ENCODE data around the gene SMIM20.

Gene SMIM20

DNA sequence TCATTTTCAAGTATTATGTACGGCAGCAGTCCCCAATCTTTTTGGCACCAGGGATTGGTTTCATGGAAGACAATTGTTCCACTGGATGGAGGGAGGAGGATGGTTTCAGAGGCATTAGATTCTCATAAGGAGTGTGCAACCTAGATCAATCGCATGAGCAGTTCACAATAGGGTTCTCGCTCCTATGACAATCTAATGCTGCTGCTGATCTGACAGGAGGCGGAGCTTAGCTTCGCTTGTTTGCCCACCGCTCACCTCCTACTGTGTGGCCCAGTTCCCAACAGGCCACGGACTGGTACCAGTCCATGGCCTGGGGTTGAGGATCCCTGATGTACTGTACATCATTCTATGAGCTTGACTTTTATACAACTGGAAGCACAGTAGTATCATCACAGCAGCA lies 48.4 kb downstream of the SMIM20 start:
- Histone ChIP-seq H3K9me3 (replicated peaks; ENCODE audit: insufficient read depth, low read length) (no peaks in the 10 kb centered on the region), H3F3A (ENCODE audit: insufficient read depth, low read length) (no peaks in the 10 kb centered on the region), H3K36me3 (replicated peaks; ENCODE audit: insufficient read depth, low read length) (no peaks in the 10 kb centered on the region), H3K9me2 (replicated peaks; ENCODE audit: insufficient read depth, low read length) (no peaks in the 10 kb centered on the region), H3K27me3 (replicated peaks; ENCODE audit: insufficient read depth, low read length) (no peaks in the 10 kb centered on the region), H3K79me2 (ENCODE audit: low read length) (no peaks in the 10 kb centered on the region), H3K4me1 (ENCODE audit: low read length) (no peaks in the 10 kb centered on the region), H3K4me3 (ENCODE audit: low read length) (no peak overlapping the region), H3K27ac (ENCODE audit: low read length) (no peak overlapping the region), H3K9ac (ENCODE audit: low read length) (no peak overlapping the region), H4K20me1 (ENCODE audit: insufficient read depth, low read length) (no peaks in the 10 kb centered on the region), H2AFZ (ENCODE audit: low read length) (no peak overlapping the region), H3K4me2 (ENCODE audit: low read depth, low read length) (no peak overlapping the region)
- DNase-seq: no peak
- TF ChIP-seq, protein P1, sequence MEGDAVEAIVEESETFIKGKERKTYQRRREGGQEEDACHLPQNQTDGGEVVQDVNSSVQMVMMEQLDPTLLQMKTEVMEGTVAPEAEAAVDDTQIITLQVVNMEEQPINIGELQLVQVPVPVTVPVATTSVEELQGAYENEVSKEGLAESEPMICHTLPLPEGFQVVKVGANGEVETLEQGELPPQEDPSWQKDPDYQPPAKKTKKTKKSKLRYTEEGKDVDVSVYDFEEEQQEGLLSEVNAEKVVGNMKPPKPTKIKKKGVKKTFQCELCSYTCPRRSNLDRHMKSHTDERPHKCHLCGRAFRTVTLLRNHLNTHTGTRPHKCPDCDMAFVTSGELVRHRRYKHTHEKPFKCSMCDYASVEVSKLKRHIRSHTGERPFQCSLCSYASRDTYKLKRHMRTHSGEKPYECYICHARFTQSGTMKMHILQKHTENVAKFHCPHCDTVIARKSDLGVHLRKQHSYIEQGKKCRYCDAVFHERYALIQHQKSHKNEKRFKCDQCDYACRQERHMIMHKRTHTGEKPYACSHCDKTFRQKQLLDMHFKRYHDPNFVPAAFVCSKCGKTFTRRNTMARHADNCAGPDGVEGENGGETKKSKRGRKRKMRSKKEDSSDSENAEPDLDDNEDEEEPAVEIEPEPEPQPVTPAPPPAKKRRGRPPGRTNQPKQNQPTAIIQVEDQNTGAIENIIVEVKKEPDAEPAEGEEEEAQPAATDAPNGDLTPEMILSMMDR (IDR thresholded peaks at IDR 0.05; ENCODE audit: low read length): no peak

- DNase-seq: no peak
- no peak overlapping the region for H3K4me2 ChIP-seq (ENCODE audit: low read depth, low read length)
- no peak overlapping the region for H3K4me3 ChIP-seq (ENCODE audit: low read length)
- TF ChIP-seq EZH2 (optimal IDR thresholded peaks at IDR 0.05; ENCODE audit: low read depth, low read length): no peak
- no peak for TF ChIP-seq EZH2phosphoT487 (IDR thresholded peaks at IDR 0.05; ENCODE audit: low read length)
- TF ChIP-seq, protein P1 (IDR thresholded peaks at IDR 0.05; ENCODE audit: low read length): no peak
- no peaks in the 10 kb centered on the region for H3F3A ChIP-seq (ENCODE audit: insufficient read depth, low read length)
- H3K4me1 ChIP-seq (ENCODE audit: low read length): no peaks in the 10 kb centered on the region
- no peak overlapping the region for H3K9ac ChIP-seq (ENCODE audit: low read length)
- no peaks in the 10 kb centered on the region for H3K9me3 ChIP-seq (replicated peaks; ENCODE audit: insufficient read depth, low read length)
- no peaks in the 10 kb centered on the region for H3K36me3 ChIP-seq (replicated peaks; ENCODE audit: insufficient read depth, low read length)
- no peak overlapping the region for H3K27ac ChIP-seq (ENCODE audit: low read length)
- no peak overlapping the region for H2AFZ ChIP-seq (ENCODE audit: low read length)
- no peaks in the 10 kb centered on the region for H4K20me1 ChIP-seq (ENCODE audit: insufficient read depth, low read length)
- no peaks in the 10 kb centered on the region for H3K27me3 ChIP-seq (replicated peaks; ENCODE audit: insufficient read depth, low read length)
- H3K9me2 ChIP-seq (replicated peaks; ENCODE audit: insufficient read depth, low read length): no peaks in the 10 kb centered on the region
- H3K79me2 ChIP-seq (ENCODE audit: low read length): no peaks in the 10 kb centered on the region
Measured at GRCh38 chr4:25965629-25966028, 51.6 kb downstream of the SMIM20 start.

GRCh38 chr4:25966171-25966570 lies 52.2 kb downstream of the SMIM20 start:
- Histone ChIP-seq H3F3A (ENCODE audit: insufficient read depth, low read length) (no peaks in the 10 kb centered on the region), H2AFZ (ENCODE audit: low read length) (no peak overlapping the region), H3K9me2 (replicated peaks; ENCODE audit: insufficient read depth, low read length) (no peaks in the 10 kb centered on the region), H3K79me2 (ENCODE audit: low read length) (no peaks in the 10 kb centered on the region), H3K4me2 (ENCODE audit: low read depth, low read length) (no peak overlapping the region), H3K4me1 (ENCODE audit: low read length) (no peaks in the 10 kb centered on the region), H3K27ac (ENCODE audit: low read length) (no peak overlapping the region), H3K27me3 (replicated peaks; ENCODE audit: insufficient read depth, low read length) (no peaks in the 10 kb centered on the region), H4K20me1 (ENCODE audit: insufficient read depth, low read length) (no peaks in the 10 kb centered on the region), H3K4me3 (ENCODE audit: low read length) (no peak overlapping the region), H3K9me3 (replicated peaks; ENCODE audit: insufficient read depth, low read length) (no peaks in the 10 kb centered on the region), H3K9ac (ENCODE audit: low read length) (no peak overlapping the region), H3K36me3 (replicated peaks; ENCODE audit: insufficient read depth, low read length) (no peaks in the 10 kb centered on the region)
- TF ChIP-seq EZH2phosphoT487 (IDR thresholded peaks at IDR 0.05; ENCODE audit: low read length) (no peak), EZH2 (optimal IDR thresholded peaks at IDR 0.05; ENCODE audit: low read depth, low read length) (no peak)
- TF ChIP-seq, protein P1 (IDR thresholded peaks at IDR 0.05; ENCODE audit: low read length): no peak
- no peak for DNase-seq

Measured in MM.1S (cell line).